ENCODE data around the gene FBRSL1. TPM values are rescaled to one million over a fixed set of nuclear protein-coding genes. Genes with fewer than 3 reads are reported as not detected.

The FBRSL1 gene
- total and polyA plus RNA-seq, 9 donors: 3.2 to 69.5 (median 32.2) TPM

GRCh38 chr12:132537836-132538662 is 48.1 kb downstream of the FBRSL1 start:
- TF ChIP-seq EP300 (IDR thresholded peaks at IDR 0.05) (no peak), POLR2A (IDR thresholded peaks at IDR 0.05) (no peak)
- TF ChIP-seq, protein P1, sequence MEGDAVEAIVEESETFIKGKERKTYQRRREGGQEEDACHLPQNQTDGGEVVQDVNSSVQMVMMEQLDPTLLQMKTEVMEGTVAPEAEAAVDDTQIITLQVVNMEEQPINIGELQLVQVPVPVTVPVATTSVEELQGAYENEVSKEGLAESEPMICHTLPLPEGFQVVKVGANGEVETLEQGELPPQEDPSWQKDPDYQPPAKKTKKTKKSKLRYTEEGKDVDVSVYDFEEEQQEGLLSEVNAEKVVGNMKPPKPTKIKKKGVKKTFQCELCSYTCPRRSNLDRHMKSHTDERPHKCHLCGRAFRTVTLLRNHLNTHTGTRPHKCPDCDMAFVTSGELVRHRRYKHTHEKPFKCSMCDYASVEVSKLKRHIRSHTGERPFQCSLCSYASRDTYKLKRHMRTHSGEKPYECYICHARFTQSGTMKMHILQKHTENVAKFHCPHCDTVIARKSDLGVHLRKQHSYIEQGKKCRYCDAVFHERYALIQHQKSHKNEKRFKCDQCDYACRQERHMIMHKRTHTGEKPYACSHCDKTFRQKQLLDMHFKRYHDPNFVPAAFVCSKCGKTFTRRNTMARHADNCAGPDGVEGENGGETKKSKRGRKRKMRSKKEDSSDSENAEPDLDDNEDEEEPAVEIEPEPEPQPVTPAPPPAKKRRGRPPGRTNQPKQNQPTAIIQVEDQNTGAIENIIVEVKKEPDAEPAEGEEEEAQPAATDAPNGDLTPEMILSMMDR (IDR thresholded peaks at IDR 0.05): no peak
- Histone ChIP-seq H3K27me3 (no peaks in the 10 kb centered on the region), H3K36me3 (no peaks in the 10 kb centered on the region)

GRCh38 chr12:132538663-132538990 is 48.7 kb downstream of the FBRSL1 start:
- 87 to 97% (median 91%) methylated on average over 4 of the region's 4 CpGs for WGBS, 3 donors
- H3K9me3 ChIP-seq: no peaks in the 10 kb centered on the region

More at GRCh38 chr12:132537836-132538662, 48.1 kb downstream of the FBRSL1 start:
- Histone ChIP-seq H3K27ac (no peak overlapping the region), H3K4me3 (no peak overlapping the region), H3K9me3 (no peaks in the 10 kb centered on the region), H3K4me1 (ENCODE audit: insufficient read depth) (no peaks in the 10 kb centered on the region)
- DNase-seq: no peak
- intact Hi-C loops (cut with DNase I): no loop called here
- WGBS, 3 donors: 78 to 82% (median 79%) methylated on average over 27 to 29 of the region's 29 CpGs

GRCh38 chr12:132539016-132539773 is 49.2 kb downstream of the FBRSL1 start:
- H3K36me3 ChIP-seq: no peaks in the 10 kb centered on the region
- H3K9me3 ChIP-seq: no peaks in the 10 kb centered on the region
- WGBS, 3 donors: 93 to 94% (median 93%) methylated on average over 16 to 22 of the region's 23 CpGs
- H3K27ac ChIP-seq: no peak overlapping the region
- no peaks in the 10 kb centered on the region for H3K27me3 ChIP-seq
- DNase-seq: no peak
- H3K4me1 ChIP-seq (ENCODE audit: insufficient read depth): no peaks in the 10 kb centered on the region
- TF ChIP-seq, protein P1 (IDR thresholded peaks at IDR 0.05): no peak
- no peak for TF ChIP-seq EP300 (IDR thresholded peaks at IDR 0.05)
- TF ChIP-seq POLR2A (IDR thresholded peaks at IDR 0.05): no peak
- no peak overlapping the region for H3K4me3 ChIP-seq
- intact Hi-C loops (cut with DNase I): no loop called here

More at GRCh38 chr12:132538663-132538990, 48.7 kb downstream of the FBRSL1 start:
- intact Hi-C loops (cut with DNase I): no loop called here
- Histone ChIP-seq H3K4me1 (ENCODE audit: insufficient read depth) (no peaks in the 10 kb centered on the region), H3K36me3 (no peaks in the 10 kb centered on the region), H3K4me3 (no peak overlapping the region), H3K27me3 (no peaks in the 10 kb centered on the region), H3K27ac (no peak overlapping the region)
- DNase-seq: no peak
- TF ChIP-seq POLR2A (IDR thresholded peaks at IDR 0.05) (no peak), EP300 (IDR thresholded peaks at IDR 0.05) (no peak)
- TF ChIP-seq, protein P1 (IDR thresholded peaks at IDR 0.05): no peak

- H3K4me3 ChIP-seq: no peak overlapping the region
- intact Hi-C loops (cut with DNase I): no loop called here
- no peaks in the 10 kb centered on the region for H3K36me3 ChIP-seq
- no peak for DNase-seq
- no peaks in the 10 kb centered on the region for H3K4me1 ChIP-seq (ENCODE audit: insufficient read depth)
- no peaks in the 10 kb centered on the region for H3K9me3 ChIP-seq
- no peak overlapping the region for H3K27ac ChIP-seq
- TF ChIP-seq, protein P1 (IDR thresholded peaks at IDR 0.05): no peak
- no peak for TF ChIP-seq POLR2A (IDR thresholded peaks at IDR 0.05)
- TF ChIP-seq EP300 (IDR thresholded peaks at IDR 0.05): no peak
- WGBS, 3 donors: 85 to 90% (median 89%) methylated on average over 9 of the region's 9 CpGs
- no peaks in the 10 kb centered on the region for H3K27me3 ChIP-seq
These were observed 50.5 kb downstream of the FBRSL1 start for GRCh38 chr12:132540436-132540835.

Data from ovary (tissue), 9 donors.